GM19099 (cell line): ENCODE measurements around the gene GLMN.

Experiments
- POLR2A ChIP-seq: IDR thresholded peaks from 3 replicates; pipeline ENCODE4 v1.6.1; 2011; ENCODE audit warnings: low read depth; ENCODE audit not compliant: insufficient read length; ENCODE audit errors: extremely low read depth

The GLMN gene

GRCh38 chr1:92244376-92244775 is 54.4 kb downstream of the GLMN start:
- TF ChIP-seq POLR2A, result no peak

- no peak for TF ChIP-seq POLR2A
These were observed 58.8 kb downstream of the GLMN start for GRCh38 chr1:92240034-92240433.

GRCh38 chr1:92230736-92231135 is 68.1 kb downstream of the GLMN start:
- no peak for TF ChIP-seq POLR2A

- TF ChIP-seq POLR2A, result no peak
These were observed 70.4 kb downstream of the GLMN start for GRCh38 chr1:92228401-92228800.

GRCh38 chr1:92219028-92219427 is 79.8 kb downstream of the GLMN start:
- no peak for TF ChIP-seq POLR2A

GRCh38 chr1:92218559-92218958 is 80.2 kb downstream of the GLMN start:
- TF ChIP-seq POLR2A, result no peak

- no peak for TF ChIP-seq POLR2A
These were observed 81.1 kb downstream of the GLMN start, which contains the start of gene C1orf146 for GRCh38 chr1:92217721-92218120. Gene C1orf146 (plus strand): TSS chr1:92217915. CDS start chr1:92231421, 13,506 bp downstream.

- TF ChIP-seq POLR2A, result no peak
These were observed 87.6 kb downstream of the GLMN start for GRCh38 chr1:92211166-92211565.

- TF ChIP-seq POLR2A, result no peak
These were observed 88.1 kb downstream of the GLMN start for GRCh38 chr1:92210701-92211100.

GRCh38 chr1:92203105-92203504 is 95.7 kb downstream of the GLMN start:
- no peak for TF ChIP-seq POLR2A

- TF ChIP-seq POLR2A, result no peak
These were observed 96.8 kb downstream of the GLMN start for GRCh38 chr1:92201973-92202372.
